RWPE1 (cell line): ENCODE results near the gene FBXW2.
"Not testable (repeated sequence)": the region's sequence is repeated elsewhere in the genome, so short reads cannot be mapped to it uniquely, and the experiment has no call there.

Experiments used
- CTCF ChIA-PET: fragments of 350-600 bp; sonication (Branson Sonifier 250); formaldehyde crosslinking; extraction: SDS; loops from one replicate; lab custom pipeline; 2021; lab: Yijun Ruan, JAX
- POLR2A ChIA-PET: fragments of 400-600 bp; formaldehyde crosslinking; extraction: SDS; loops from one replicate; lab custom pipeline; 2020; ENCODE audit warnings: antibody characterized with exemption; ENCODE audit not compliant: low non-redundant PET; lab: Yijun Ruan, JAX
- DNase-seq: peaks from one replicate; pipeline ENCODE4 v3.0.0; 2012; ENCODE audit warnings: low spot score
- H3K27ac ChIP-seq: fragments of 450-650 bp; 2 replicates; pipeline ENCODE4 v1.5.1; 2017
- CTCF ChIP-seq: fragments of 450-650 bp; conservative IDR thresholded peaks from 2 replicates; pipeline ENCODE4 v1.5.1; 2017; ENCODE audit warnings: low read depth, mild to moderate bottlenecking

Gene FBXW2

GRCh38 chr9:120750421-120750820, 42.8 kb downstream of the FBXW2 start:
- ChIA-PET POLR2A (no interaction called here), CTCF (interaction anchor here (0.7 kb wide), 1 partner anchor 336 kb away, joined by 3 read pairs; no protein-coding TSS in a partner anchor)
- peak overlapping the region; percentile 8; the same call in 1 of the 2 replicates for H3K27ac ChIP-seq
- DNase-seq: no peak
- TF ChIP-seq CTCF: no peak

GRCh38 chr9:120746366-120746765, 46.9 kb downstream of the FBXW2 start:
- CTCF ChIA-PET: interaction anchor here (0.7 to 0.8 kb wide), 2 partner anchors 11 to 269 kb away, joined by 3 to 5 read pairs; no protein-coding TSS in a partner anchor
- POLR2A ChIA-PET, DNase-seq, H3K27ac ChIP-seq: not testable (repeated sequence)

GRCh38 chr9:120745278-120745677, 47.9 kb downstream of the FBXW2 start:
- no peak for TF ChIP-seq CTCF
- ChIA-PET CTCF (interaction anchor here (0.6 to 1.1 kb wide), 2 partner anchors 314 to 1580 kb away, joined by 3 read pairs; no protein-coding TSS in a partner anchor), POLR2A (no interaction called here)
- no peak for DNase-seq
- H3K27ac ChIP-seq: no peak overlapping the region

- ChIA-PET POLR2A (no interaction called here), CTCF (interaction anchor here (0.6 kb wide), 1 partner anchor 11 kb away, joined by 4 read pairs; no protein-coding TSS in a partner anchor)
- peak; percentile 66 for TF ChIP-seq CTCF
- peak; percentile 66 for DNase-seq
- H3K27ac ChIP-seq: no peak overlapping the region
These were observed 50.2 kb downstream of the FBXW2 start for GRCh38 chr9:120742951-120743416.

- no peak for DNase-seq
- CTCF ChIA-PET: interaction anchor here (0.7 kb wide), 2 partner anchors 122 to 366 kb away, joined by 3 to 5 read pairs; no protein-coding TSS in a partner anchor
- H3K27ac ChIP-seq: no peak overlapping the region
- POLR2A ChIA-PET: no interaction called here
- no peak for TF ChIP-seq CTCF
These were observed 51.5 kb downstream of the FBXW2 start for GRCh38 chr9:120741701-120742100.

- no peak for DNase-seq
- no peak overlapping the region for H3K27ac ChIP-seq
- POLR2A ChIA-PET: no interaction called here
- CTCF ChIA-PET: interaction anchor here (0.7 kb wide), 1 partner anchor 366 kb away, joined by 5 read pairs; no protein-coding TSS in a partner anchor
- TF ChIP-seq CTCF: no peak
These were observed 52.0 kb downstream of the FBXW2 start for GRCh38 chr9:120741191-120741590.

- no peak for TF ChIP-seq CTCF
- POLR2A ChIA-PET: no interaction called here
- no peak for DNase-seq
- H3K27ac ChIP-seq: no peak overlapping the region
- CTCF ChIA-PET: interaction anchor here (0.7 to 1.0 kb wide), 2 partner anchors 65 to 120 kb away, joined by 4 to 5 read pairs; no protein-coding TSS in a partner anchor
These were observed 53.1 kb downstream of the FBXW2 start for GRCh38 chr9:120740132-120740531.
